IMR-90 (cell line): ENCODE data around the gene TUBD1.

ENCODE experiments used
- NFE2L2 ChIP-seq: fragments of 150-350 bp; IDR thresholded peaks from 2 replicates; pipeline ENCODE4 v1.6.1; 2016; ENCODE audit warnings: low read depth, mild to moderate bottlenecking, low read length
- POLR2A ChIP-seq: IDR thresholded peaks from 2 replicates; pipeline ENCODE4 v1.6.1; 2012; ENCODE audit warnings: mild to moderate bottlenecking, low read depth, low read length
- RAD21 ChIP-seq: IDR thresholded peaks from 2 replicates; pipeline ENCODE4 v1.6.1; 2012; ENCODE audit warnings: low read length, improper control_type of control experiment
- TF ChIP-seq, protein P1 (sequence below): conservative IDR thresholded peaks from 2 replicates; pipeline ENCODE4 v1.5.1; 2012; ENCODE audit warnings: mild to moderate bottlenecking, low read depth, low read length, improper control_type of control experiment
- TF ChIP-seq, protein P2 (sequence below): fragments of 150-350 bp; IDR thresholded peaks from 2 replicates; pipeline ENCODE4 v1.6.1; 2017; ENCODE audit warnings: mild to moderate bottlenecking, antibody characterized with exemption, low read length, low read depth

- TF ChIP-seq, protein P1, sequence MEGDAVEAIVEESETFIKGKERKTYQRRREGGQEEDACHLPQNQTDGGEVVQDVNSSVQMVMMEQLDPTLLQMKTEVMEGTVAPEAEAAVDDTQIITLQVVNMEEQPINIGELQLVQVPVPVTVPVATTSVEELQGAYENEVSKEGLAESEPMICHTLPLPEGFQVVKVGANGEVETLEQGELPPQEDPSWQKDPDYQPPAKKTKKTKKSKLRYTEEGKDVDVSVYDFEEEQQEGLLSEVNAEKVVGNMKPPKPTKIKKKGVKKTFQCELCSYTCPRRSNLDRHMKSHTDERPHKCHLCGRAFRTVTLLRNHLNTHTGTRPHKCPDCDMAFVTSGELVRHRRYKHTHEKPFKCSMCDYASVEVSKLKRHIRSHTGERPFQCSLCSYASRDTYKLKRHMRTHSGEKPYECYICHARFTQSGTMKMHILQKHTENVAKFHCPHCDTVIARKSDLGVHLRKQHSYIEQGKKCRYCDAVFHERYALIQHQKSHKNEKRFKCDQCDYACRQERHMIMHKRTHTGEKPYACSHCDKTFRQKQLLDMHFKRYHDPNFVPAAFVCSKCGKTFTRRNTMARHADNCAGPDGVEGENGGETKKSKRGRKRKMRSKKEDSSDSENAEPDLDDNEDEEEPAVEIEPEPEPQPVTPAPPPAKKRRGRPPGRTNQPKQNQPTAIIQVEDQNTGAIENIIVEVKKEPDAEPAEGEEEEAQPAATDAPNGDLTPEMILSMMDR: no peak
- TF ChIP-seq POLR2A (no peak), RAD21 (no peak), NFE2L2 (no peak)
- TF ChIP-seq, protein P2, sequence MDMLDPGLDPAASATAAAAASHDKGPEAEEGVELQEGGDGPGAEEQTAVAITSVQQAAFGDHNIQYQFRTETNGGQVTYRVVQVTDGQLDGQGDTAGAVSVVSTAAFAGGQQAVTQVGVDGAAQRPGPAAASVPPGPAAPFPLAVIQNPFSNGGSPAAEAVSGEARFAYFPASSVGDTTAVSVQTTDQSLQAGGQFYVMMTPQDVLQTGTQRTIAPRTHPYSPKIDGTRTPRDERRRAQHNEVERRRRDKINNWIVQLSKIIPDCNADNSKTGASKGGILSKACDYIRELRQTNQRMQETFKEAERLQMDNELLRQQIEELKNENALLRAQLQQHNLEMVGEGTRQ: no peak
These were observed 945 bp upstream of the TUBD1 start for GRCh38 chr17:59893676-59894100.
